HEK293 (cell line): ENCODE results near the gene LMNTD2.

ENCODE experiments used
- CTCF ChIP-seq: fragments of 450-650 bp; formaldehyde crosslinking; IDR thresholded peaks from 2 replicates; pipeline ENCODE4 v1.5.1; 2016; ENCODE audit warnings: missing biosample characterization, missing genetic modification characterization
- MEIS1 ChIP-seq: sonication (generic); formaldehyde crosslinking; IDR thresholded peaks from 2 replicates; pipeline ENCODE4 v1.8.1; 2022; ENCODE audit warnings: missing genetic modification reagents, mild to moderate bottlenecking, borderline replicate concordance
- ZNF169 ChIP-seq: fragments of 450-650 bp; formaldehyde crosslinking; IDR thresholded peaks from 2 replicates; pipeline ENCODE4 v1.5.1; 2016; ENCODE audit warnings: missing biosample characterization, missing genetic modification characterization
- ZNF2 ChIP-seq: fragments of 450-650 bp; formaldehyde crosslinking; IDR thresholded peaks from 2 replicates; pipeline ENCODE4 v1.5.1; 2016; ENCODE audit warnings: missing biosample characterization, missing genetic modification characterization
- ZNF239 ChIP-seq: fragments of 450-650 bp; formaldehyde crosslinking; IDR thresholded peaks from 2 replicates; pipeline ENCODE4 v1.5.1; 2016; ENCODE audit warnings: missing biosample characterization, missing genetic modification characterization
- ZNF654 ChIP-seq: fragments of 450-650 bp; formaldehyde crosslinking; IDR thresholded peaks from 2 replicates; pipeline ENCODE4 v1.5.1; 2016; ENCODE audit warnings: low read depth, missing biosample characterization, missing genetic modification characterization

- no peak for TF ChIP-seq CTCF (tag by site-specific recombination)
- no peak for TF ChIP-seq MEIS1 (CRISPR knock-in tag)
- no peak for TF ChIP-seq ZNF169 (tag by site-specific recombination)
- no peak for TF ChIP-seq ZNF654 (tag by site-specific recombination)
- TF ChIP-seq ZNF239 (tag by site-specific recombination), result no peak
- TF ChIP-seq ZNF2, result no peak
Measured at GRCh38 chr11:607020-607780, 46.7 kb upstream of the LMNTD2 start.
